Nephron (organoid): ENCODE results near the gene SMU1.

Experiments
- H3K27ac Mint-ChIP-seq, 3 experiments: 2 replicates each; pipeline ENCODE4 v1.8.0; 2020; ENCODE audit warnings: mixed read lengths in 3 of 3, mild to moderate bottlenecking in 2 of 3, moderate library complexity in 1 of 3
- H3K27me3 Mint-ChIP-seq: 2 replicates; pipeline ENCODE4 v1.8.0; 2021; ENCODE audit warnings: low read depth, mild to moderate bottlenecking, moderate library complexity, mixed read lengths
- H3K36me3 Mint-ChIP-seq: 2 replicates; pipeline ENCODE4 v1.8.0; 2020; ENCODE audit warnings: low read depth, mixed read lengths
- H3K4me1 Mint-ChIP-seq: 2 replicates; pipeline ENCODE4 v1.8.0; 2020; ENCODE audit warnings: mixed read lengths
- H3K4me3 Mint-ChIP-seq, 3 experiments: 2 replicates each; pipeline ENCODE4 v1.8.0; 2020; ENCODE audit warnings: mild to moderate bottlenecking in 3 of 3, mixed read lengths in 3 of 3, moderate library complexity in 2 of 3
- H3K9me3 Mint-ChIP-seq: 2 replicates; pipeline ENCODE4 v1.8.0; 2020; ENCODE audit warnings: mixed read lengths
- TF ChIP-seq, protein P1 (sequence below), 3 experiments: fragments of 200-600 bp; sonication (generic); IDR thresholded peaks; one replicate each; pipeline ENCODE4 v1.5.0; 2021; ENCODE audit warnings: antibody characterized with exemption in 3 of 3; ENCODE audit not compliant: unreplicated experiment in 3 of 3

The SMU1 gene

DNA sequence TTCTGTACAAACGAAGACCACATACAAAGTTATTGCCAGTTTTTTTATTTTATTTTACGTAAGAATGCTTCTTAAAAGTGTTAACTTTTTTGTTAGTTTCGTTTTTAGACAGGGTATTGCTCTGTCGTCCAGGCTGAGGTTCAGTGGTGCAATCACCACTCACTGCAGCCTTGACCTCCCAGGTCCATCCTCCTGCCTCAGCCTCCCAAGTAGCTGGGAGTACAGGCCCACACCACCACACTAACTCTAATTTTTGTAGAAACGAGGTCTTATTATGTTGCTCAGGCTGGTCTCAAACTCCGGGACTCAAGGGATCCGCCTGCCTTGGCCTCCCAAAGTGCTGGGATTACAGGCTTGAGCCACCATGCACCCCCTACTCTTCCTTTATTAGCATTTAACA is 53.7 kb downstream of the SMU1 start:
- peaks cover 30% of the 10 kb centered on the region for H3K36me3 Mint-ChIP-seq
- peak overlapping the region; percentile 73 to 98 (median 75) for H3K4me3 Mint-ChIP-seq
- peaks cover 40% of the 10 kb centered on the region for H3K4me1 Mint-ChIP-seq
- TF ChIP-seq, protein P1, sequence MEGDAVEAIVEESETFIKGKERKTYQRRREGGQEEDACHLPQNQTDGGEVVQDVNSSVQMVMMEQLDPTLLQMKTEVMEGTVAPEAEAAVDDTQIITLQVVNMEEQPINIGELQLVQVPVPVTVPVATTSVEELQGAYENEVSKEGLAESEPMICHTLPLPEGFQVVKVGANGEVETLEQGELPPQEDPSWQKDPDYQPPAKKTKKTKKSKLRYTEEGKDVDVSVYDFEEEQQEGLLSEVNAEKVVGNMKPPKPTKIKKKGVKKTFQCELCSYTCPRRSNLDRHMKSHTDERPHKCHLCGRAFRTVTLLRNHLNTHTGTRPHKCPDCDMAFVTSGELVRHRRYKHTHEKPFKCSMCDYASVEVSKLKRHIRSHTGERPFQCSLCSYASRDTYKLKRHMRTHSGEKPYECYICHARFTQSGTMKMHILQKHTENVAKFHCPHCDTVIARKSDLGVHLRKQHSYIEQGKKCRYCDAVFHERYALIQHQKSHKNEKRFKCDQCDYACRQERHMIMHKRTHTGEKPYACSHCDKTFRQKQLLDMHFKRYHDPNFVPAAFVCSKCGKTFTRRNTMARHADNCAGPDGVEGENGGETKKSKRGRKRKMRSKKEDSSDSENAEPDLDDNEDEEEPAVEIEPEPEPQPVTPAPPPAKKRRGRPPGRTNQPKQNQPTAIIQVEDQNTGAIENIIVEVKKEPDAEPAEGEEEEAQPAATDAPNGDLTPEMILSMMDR (IDR thresholded peaks at IDR 0.05; ENCODE audit: unreplicated experiment in 3 of 3), result no peak
- peak overlapping the region in 2 of 3 experiments; percentile 68 to 83 for H3K27ac Mint-ChIP-seq
- no peaks in the 10 kb centered on the region for H3K27me3 Mint-ChIP-seq
- no peaks in the 10 kb centered on the region for H3K9me3 Mint-ChIP-seq

DNA sequence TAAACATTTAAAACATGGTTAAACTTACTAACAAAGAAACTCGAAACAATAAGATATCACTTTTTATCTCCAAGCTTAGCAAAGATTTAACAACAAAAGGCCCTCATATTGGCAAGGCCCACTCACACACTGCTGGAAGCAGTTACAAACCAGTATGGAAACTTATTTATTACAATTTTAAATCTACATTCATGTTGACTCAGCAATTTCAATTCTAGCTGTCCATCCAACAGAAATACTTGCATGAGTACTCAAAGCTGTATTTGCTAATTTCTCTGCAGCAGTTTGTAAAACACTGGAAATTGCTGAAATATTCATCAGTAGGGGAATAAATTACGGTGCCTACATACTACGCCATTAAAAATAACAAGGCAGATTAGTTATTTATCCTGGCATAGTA is 54.2 kb downstream of the SMU1 start:
- Mint-ChIP-seq H3K4me1 (peaks cover 40% of the 10 kb centered on the region), H3K27me3 (no peaks in the 10 kb centered on the region), H3K27ac (peak overlapping the region in 2 of 3 experiments; percentile 68 to 83), H3K4me3 (peak overlapping the region; percentile 58 to 75 (median 73)), H3K36me3 (peaks cover 29% of the 10 kb centered on the region), H3K9me3 (no peaks in the 10 kb centered on the region)
- TF ChIP-seq, protein P1 (IDR thresholded peaks at IDR 0.05; ENCODE audit: unreplicated experiment in 3 of 3), result no peak

DNA sequence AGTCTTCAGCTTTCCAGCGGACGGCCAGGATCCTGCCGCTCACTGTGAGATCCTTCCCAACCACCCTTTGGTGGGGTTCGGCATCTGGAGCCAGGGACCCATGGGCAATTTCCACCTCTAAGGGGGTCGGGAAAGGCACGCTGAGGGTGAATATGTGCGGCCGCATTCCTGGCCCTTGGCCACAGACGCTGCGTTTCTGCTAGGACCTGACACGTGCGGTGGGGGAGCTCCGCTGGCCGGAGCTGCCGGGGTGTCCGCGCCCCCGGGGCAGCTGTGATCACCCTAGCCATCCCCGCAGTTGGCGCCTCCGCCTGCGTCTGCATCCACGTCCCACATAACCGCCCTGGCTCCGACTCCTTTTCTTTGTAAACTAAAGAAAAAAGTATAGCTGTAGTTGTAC is 56.7 kb downstream of the SMU1 start:
- TF ChIP-seq, protein P1 (IDR thresholded peaks at IDR 0.05; ENCODE audit: unreplicated experiment in 3 of 3), result no peak
- no peak overlapping the region for H3K4me3 Mint-ChIP-seq
- H3K36me3 Mint-ChIP-seq, result peaks cover 17% of the 10 kb centered on the region
- H3K27me3 Mint-ChIP-seq, result no peaks in the 10 kb centered on the region
- peaks cover 26% of the 10 kb centered on the region for H3K4me1 Mint-ChIP-seq
- no peaks in the 10 kb centered on the region for H3K9me3 Mint-ChIP-seq
- H3K27ac Mint-ChIP-seq, result no peak overlapping the region

DNA sequence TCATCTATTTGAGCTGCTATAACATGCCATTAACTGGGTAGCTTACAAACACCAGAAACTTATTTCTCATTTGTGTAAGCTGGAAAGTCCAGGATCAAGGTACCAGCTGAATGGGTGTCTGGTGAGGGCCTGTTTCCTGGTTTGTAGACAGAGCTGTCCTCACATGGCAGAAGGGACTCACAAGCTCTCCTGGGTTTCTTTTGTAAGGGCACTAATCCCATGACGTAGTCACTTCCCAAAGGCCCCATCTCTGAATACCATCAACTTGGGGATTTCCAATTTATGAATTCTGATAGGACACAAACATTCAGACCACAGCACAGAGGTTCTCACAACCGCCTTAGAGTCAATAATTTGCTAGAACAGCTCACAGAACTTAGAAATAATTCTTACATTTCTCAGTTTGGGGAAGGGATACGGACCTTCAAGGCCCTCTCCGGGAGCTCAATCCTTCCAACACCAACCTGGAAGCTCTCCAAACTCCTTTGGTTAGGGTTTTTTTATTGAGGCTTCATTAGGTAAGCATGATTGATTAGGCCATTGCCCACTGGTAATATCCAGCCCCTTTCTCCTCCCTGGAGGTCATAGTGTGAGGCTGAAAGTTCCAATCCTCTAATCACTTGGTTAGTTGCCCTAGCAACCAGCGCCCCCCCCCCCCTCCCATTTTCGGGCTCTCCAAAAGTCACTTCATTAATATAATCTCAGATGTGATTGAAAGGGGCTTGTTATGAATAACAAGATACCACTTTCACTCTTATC is 59.0 kb downstream of the SMU1 start:
- H3K36me3 Mint-ChIP-seq, result peaks cover 17% of the 10 kb centered on the region

DNA sequence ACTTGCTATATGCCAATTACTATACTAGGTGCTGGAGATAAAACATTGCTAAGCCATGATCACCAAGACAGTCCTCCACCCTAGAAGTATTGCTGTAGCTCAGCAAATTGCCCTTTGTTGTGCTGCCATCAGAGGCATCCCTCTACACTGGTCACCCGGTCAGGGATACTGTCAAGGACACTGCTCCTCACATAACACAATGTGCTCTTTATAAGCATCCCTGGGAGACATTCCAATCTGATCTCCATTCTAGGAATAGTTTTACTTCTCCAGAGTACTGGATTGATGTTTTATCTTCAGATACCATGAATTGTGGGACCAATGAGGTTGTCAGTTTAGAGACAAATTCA is 61.8 kb downstream of the SMU1 start:
- peaks cover 7% of the 10 kb centered on the region for H3K36me3 Mint-ChIP-seq
- peaks cover 9% of the 10 kb centered on the region for H3K4me1 Mint-ChIP-seq
- no peaks in the 10 kb centered on the region for H3K9me3 Mint-ChIP-seq
- H3K27me3 Mint-ChIP-seq, result no peaks in the 10 kb centered on the region
- TF ChIP-seq, protein P1 (IDR thresholded peaks at IDR 0.05; ENCODE audit: unreplicated experiment in 3 of 3), result no peak
- no peak overlapping the region for H3K4me3 Mint-ChIP-seq
- H3K27ac Mint-ChIP-seq, result no peak overlapping the region

More for the DNA sequence above, 59.0 kb downstream of the SMU1 start:
- Mint-ChIP-seq H3K27ac (no peak overlapping the region), H3K4me3 (no peak overlapping the region), H3K4me1 (peaks cover 13% of the 10 kb centered on the region), H3K27me3 (no peaks in the 10 kb centered on the region), H3K9me3 (no peaks in the 10 kb centered on the region)
- TF ChIP-seq, protein P1 (IDR thresholded peaks at IDR 0.05; ENCODE audit: unreplicated experiment in 3 of 3), result no peak
